ENCODE data around the gene GDA.
"Not testable (repeated sequence)": the region's sequence is repeated elsewhere in the genome, so short reads cannot be mapped to it uniquely, and the experiment has no call there.

Gene GDA

GRCh38 chr9:72274441-72274840, 125.2 kb downstream of the GDA start:
- Mint-ChIP-seq H3K27me3 (no peaks in the 10 kb centered on the region), H3K4me1 (no peaks in the 10 kb centered on the region), H3K36me3 (no peaks in the 10 kb centered on the region), H3K4me3 (no peak overlapping the region), H3K9me3 (no peaks in the 10 kb centered on the region), H3K27ac (no peak overlapping the region)

GRCh38 chr9:72274916-72275315, 125.7 kb downstream of the GDA start:
- Mint-ChIP-seq H3K27ac (no peak overlapping the region), H3K4me3 (no peak overlapping the region), H3K27me3 (no peaks in the 10 kb centered on the region), H3K4me1 (no peaks in the 10 kb centered on the region), H3K9me3 (no peaks in the 10 kb centered on the region), H3K36me3 (no peaks in the 10 kb centered on the region)

- Mint-ChIP-seq H3K4me1 (no peaks in the 10 kb centered on the region), H3K9me3 (no peaks in the 10 kb centered on the region), H3K4me3 (no peak overlapping the region), H3K36me3 (no peaks in the 10 kb centered on the region), H3K27ac (no peak overlapping the region), H3K27me3 (no peaks in the 10 kb centered on the region)
These were observed 127.2 kb downstream of the GDA start for GRCh38 chr9:72276429-72276828.

- Mint-ChIP-seq H3K4me1 (no peaks in the 10 kb centered on the region), H3K36me3 (no peaks in the 10 kb centered on the region), H3K9me3 (no peaks in the 10 kb centered on the region), H3K4me3 (no peak overlapping the region), H3K27me3 (no peaks in the 10 kb centered on the region), H3K27ac (no peak overlapping the region)
These were observed 129.7 kb downstream of the GDA start for GRCh38 chr9:72278959-72279358.

GRCh38 chr9:72280913-72281500, 131.8 kb downstream of the GDA start:
- Mint-ChIP-seq H3K4me3 (no peak overlapping the region), H3K27me3 (no peaks in the 10 kb centered on the region), H3K9me3 (no peaks in the 10 kb centered on the region), H3K36me3 (no peaks in the 10 kb centered on the region), H3K27ac (no peak overlapping the region), H3K4me1 (no peaks in the 10 kb centered on the region)

GRCh38 chr9:72289401-72289800, 140.2 kb downstream of the GDA start:
- no peak overlapping the region for H3K4me3 Mint-ChIP-seq
- peaks cover 4% of the 10 kb centered on the region for H3K4me1 Mint-ChIP-seq
- H3K9me3 Mint-ChIP-seq: no peaks in the 10 kb centered on the region
- no peaks in the 10 kb centered on the region for H3K27me3 Mint-ChIP-seq
- H3K36me3 Mint-ChIP-seq: no peaks in the 10 kb centered on the region
- no peak overlapping the region for H3K27ac Mint-ChIP-seq

- Mint-ChIP-seq H3K9me3 (no peaks in the 10 kb centered on the region), H3K4me3 (no peak overlapping the region), H3K27me3 (no peaks in the 10 kb centered on the region), H3K4me1 (peaks cover 4% of the 10 kb centered on the region), H3K27ac (no peak overlapping the region), H3K36me3 (no peaks in the 10 kb centered on the region)
These were observed 141.1 kb downstream of the GDA start for GRCh38 chr9:72290311-72290710.

- H3K27me3 Mint-ChIP-seq, H3K36me3 Mint-ChIP-seq, H3K27ac Mint-ChIP-seq, H3K4me3 Mint-ChIP-seq, H3K9me3 Mint-ChIP-seq, H3K4me1 Mint-ChIP-seq: not testable (repeated sequence)
These were observed 142.3 kb downstream of the GDA start for GRCh38 chr9:72291576-72291975.

GRCh38 chr9:72292256-72292682, 143.0 kb downstream of the GDA start:
- no peaks in the 10 kb centered on the region for H3K36me3 Mint-ChIP-seq
- H3K27me3 Mint-ChIP-seq: no peaks in the 10 kb centered on the region
- H3K4me3 Mint-ChIP-seq: no peak overlapping the region
- H3K4me1 Mint-ChIP-seq: peaks cover 4% of the 10 kb centered on the region
- H3K27ac Mint-ChIP-seq: no peak overlapping the region
- H3K9me3 Mint-ChIP-seq: no peaks in the 10 kb centered on the region

- Mint-ChIP-seq H3K36me3 (no peaks in the 10 kb centered on the region), H3K27me3 (no peaks in the 10 kb centered on the region)
These were observed 143.8 kb downstream of the GDA start for GRCh38 chr9:72292874-72293607.

GRCh38 chr9:72294936-72295335, 145.7 kb downstream of the GDA start:
- Mint-ChIP-seq H3K36me3 (no peaks in the 10 kb centered on the region), H3K4me1 (peaks cover 4% of the 10 kb centered on the region), H3K27ac (no peak overlapping the region), H3K4me3 (no peak overlapping the region), H3K27me3 (no peaks in the 10 kb centered on the region), H3K9me3 (no peaks in the 10 kb centered on the region)

More at GRCh38 chr9:72292874-72293607, 143.8 kb downstream of the GDA start:
- H3K4me3 Mint-ChIP-seq: no peak overlapping the region
- H3K27ac Mint-ChIP-seq: no peak overlapping the region
- H3K9me3 Mint-ChIP-seq: no peaks in the 10 kb centered on the region
- peaks cover 4% of the 10 kb centered on the region for H3K4me1 Mint-ChIP-seq

- H3K4me3 Mint-ChIP-seq: no peak overlapping the region
- H3K27ac Mint-ChIP-seq: no peak overlapping the region
- peaks cover 12% of the 10 kb centered on the region for H3K4me1 Mint-ChIP-seq
These were observed 148.3 kb downstream of the GDA start for GRCh38 chr9:72297516-72297915.

GRCh38 chr9:72299017-72299603, 149.9 kb downstream of the GDA start:
- H3K27me3 Mint-ChIP-seq: no peaks in the 10 kb centered on the region
- H3K36me3 Mint-ChIP-seq: no peaks in the 10 kb centered on the region
- H3K4me1 Mint-ChIP-seq: peaks cover 12% of the 10 kb centered on the region
- no peaks in the 10 kb centered on the region for H3K9me3 Mint-ChIP-seq
- H3K27ac Mint-ChIP-seq: no peak overlapping the region
- no peak overlapping the region for H3K4me3 Mint-ChIP-seq

More at GRCh38 chr9:72297516-72297915, 148.3 kb downstream of the GDA start:
- H3K27me3 Mint-ChIP-seq: no peaks in the 10 kb centered on the region
- H3K9me3 Mint-ChIP-seq: no peaks in the 10 kb centered on the region
- no peaks in the 10 kb centered on the region for H3K36me3 Mint-ChIP-seq

- Mint-ChIP-seq H3K4me1 (peaks cover 29% of the 10 kb centered on the region), H3K4me3 (no peak overlapping the region), H3K36me3 (no peaks in the 10 kb centered on the region), H3K27me3 (no peaks in the 10 kb centered on the region), H3K27ac (no peak overlapping the region), H3K9me3 (no peaks in the 10 kb centered on the region)
These were observed 151.6 kb downstream of the GDA start for GRCh38 chr9:72300873-72301272.

Data from activated naive CD4-positive, alpha-beta T cell treated with anti-CD3 and anti-CD28 coated beads, Interleukin-2, amount 50 U/mL, for 24 hours (primary cell).